ENCODE measurements around the gene CCDC50.

- TF ChIP-seq, protein P1, sequence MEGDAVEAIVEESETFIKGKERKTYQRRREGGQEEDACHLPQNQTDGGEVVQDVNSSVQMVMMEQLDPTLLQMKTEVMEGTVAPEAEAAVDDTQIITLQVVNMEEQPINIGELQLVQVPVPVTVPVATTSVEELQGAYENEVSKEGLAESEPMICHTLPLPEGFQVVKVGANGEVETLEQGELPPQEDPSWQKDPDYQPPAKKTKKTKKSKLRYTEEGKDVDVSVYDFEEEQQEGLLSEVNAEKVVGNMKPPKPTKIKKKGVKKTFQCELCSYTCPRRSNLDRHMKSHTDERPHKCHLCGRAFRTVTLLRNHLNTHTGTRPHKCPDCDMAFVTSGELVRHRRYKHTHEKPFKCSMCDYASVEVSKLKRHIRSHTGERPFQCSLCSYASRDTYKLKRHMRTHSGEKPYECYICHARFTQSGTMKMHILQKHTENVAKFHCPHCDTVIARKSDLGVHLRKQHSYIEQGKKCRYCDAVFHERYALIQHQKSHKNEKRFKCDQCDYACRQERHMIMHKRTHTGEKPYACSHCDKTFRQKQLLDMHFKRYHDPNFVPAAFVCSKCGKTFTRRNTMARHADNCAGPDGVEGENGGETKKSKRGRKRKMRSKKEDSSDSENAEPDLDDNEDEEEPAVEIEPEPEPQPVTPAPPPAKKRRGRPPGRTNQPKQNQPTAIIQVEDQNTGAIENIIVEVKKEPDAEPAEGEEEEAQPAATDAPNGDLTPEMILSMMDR (IDR thresholded peaks at IDR 0.05): no peak
- TF ChIP-seq EZH2phosphoT487 (IDR thresholded peaks at IDR 0.05): no peak
- TF ChIP-seq EZH2 (IDR thresholded peaks at IDR 0.05): no peak
Measured at GRCh38 chr3:191376516-191377141, 47.4 kb downstream of the CCDC50 start.

Measured in neural progenitor cell (in vitro differentiated cells).